OCI-LY3 (cell line): Measurements from ENCODE around the gene RAN.

Source experiments
- H2AFZ ChIP-seq: fragments of 200-600, 300-600 bp; shearing (Covaris generic); 2 replicates; pipeline ENCODE4 v1.6.0; 2014; ENCODE audit warnings: antibody characterized with exemption, low read depth, low read length
- H3K27ac ChIP-seq: fragments of 200-600, 300-600 bp; sonication (generic); 2 replicates; pipeline ENCODE4 v1.5.1; 2014; ENCODE audit warnings: mild to moderate bottlenecking, low read length, moderate library complexity, mixed read lengths
- H3K27me3 ChIP-seq: fragments of 200-600, 300-600 bp; sonication (generic); 2 replicates; pipeline ENCODE4 v1.6.1; 2014; ENCODE audit warnings: low read depth, low read length, mixed read lengths
- H3K36me3 ChIP-seq: fragments of 200-600, 300-600 bp; sonication (generic); replicated peaks from 2 replicates; pipeline ENCODE3; 2014; ENCODE audit warnings: low read depth, low read length, mixed read lengths
- H3K4me1 ChIP-seq: fragments of 300-600, 200-600 bp; sonication (generic); 2 replicates; pipeline ENCODE4 v1.6.1; 2014; ENCODE audit warnings: low read length, mixed read lengths
- H3K4me2 ChIP-seq: fragments of 200-600, 300-600 bp; sonication (generic); 2 replicates; pipeline ENCODE4 v1.6.1; 2014; ENCODE audit warnings: low read length, mixed read lengths
- H3K4me3 ChIP-seq: fragments of 300-600, 200-600 bp; sonication (generic); 2 replicates; pipeline ENCODE4 v1.5.1; 2014; ENCODE audit warnings: antibody characterized with exemption, mild to moderate bottlenecking, low read length, moderate library complexity
- H3K79me2 ChIP-seq: fragments of 300-600, 200-600 bp; shearing (Covaris generic); 2 replicates; pipeline ENCODE4 v1.6.1; 2014; ENCODE audit warnings: mild to moderate bottlenecking, low read length, mixed read lengths
- H3K9ac ChIP-seq: fragments of 300-600, 200-600 bp; shearing (Covaris generic); 2 replicates; pipeline ENCODE4 v1.6.0; 2014; ENCODE audit warnings: mild to moderate bottlenecking, low read length, moderate library complexity
- H3K9me3 ChIP-seq: fragments of 200-600, 300-600 bp; shearing (Covaris generic); 2 replicates; pipeline ENCODE4 v1.6.1; 2014; ENCODE audit warnings: low read length, mixed read lengths; ENCODE audit not compliant: insufficient read depth
- H4K20me1 ChIP-seq: fragments of 200-600, 300-600 bp; sonication (generic); 2 replicates; pipeline ENCODE4 v1.6.1; 2016; ENCODE audit warnings: low read length, mixed read lengths; ENCODE audit not compliant: insufficient read depth
- EZH2phosphoT487 ChIP-seq: fragments of 200-600 bp; shearing (Covaris generic); IDR thresholded peaks from 2 replicates; pipeline ENCODE4 v1.6.1; 2018; ENCODE audit warnings: antibody characterized with exemption, mixed run types, low read depth
- TF ChIP-seq, protein P1 (sequence below): fragments of 200-600, 300-600 bp; sonication (generic); IDR thresholded peaks from 2 replicates; pipeline ENCODE4 v1.5.1; 2014; ENCODE audit warnings: antibody characterized with exemption, low read length, low read depth

Gene RAN

DNA sequence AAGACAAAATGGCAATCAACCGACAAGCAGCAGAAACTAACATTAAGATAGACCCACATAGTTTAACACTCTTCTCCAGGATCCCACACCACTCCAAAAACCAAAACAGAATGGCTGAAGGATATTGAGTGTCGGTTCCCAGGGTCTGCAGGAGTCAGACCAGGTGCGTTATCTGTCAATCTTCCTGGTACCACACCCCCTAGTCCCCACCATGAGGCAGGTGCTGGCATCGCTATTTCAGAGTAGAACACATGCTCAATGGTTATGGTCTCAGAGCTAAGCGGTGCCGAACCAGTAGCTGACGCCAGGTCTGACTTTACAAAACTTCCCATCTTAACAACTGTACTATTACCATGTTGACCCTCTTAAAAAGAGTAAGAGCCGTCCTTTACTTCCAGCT lies 43.0 kb upstream of the RAN start:
- Histone ChIP-seq H3K4me3 (no peak overlapping the region), H3K27me3 (no peaks in the 10 kb centered on the region), H3K36me3 (peaks cover 3% of the 10 kb centered on the region), H3K4me2 (no peak overlapping the region), H3K4me1 (no peaks in the 10 kb centered on the region), H3K9me3 (no peaks in the 10 kb centered on the region), H2AFZ (no peak overlapping the region), H3K27ac (no peak overlapping the region), H4K20me1 (0 out of 2 replicates have a peak, but pooled peaks cover 2% of the 10 kb centered on the region), H3K9ac (no peak overlapping the region), H3K79me2 (peaks cover 29% of the 10 kb centered on the region)
- TF ChIP-seq EZH2phosphoT487: no peak
- TF ChIP-seq, protein P1, sequence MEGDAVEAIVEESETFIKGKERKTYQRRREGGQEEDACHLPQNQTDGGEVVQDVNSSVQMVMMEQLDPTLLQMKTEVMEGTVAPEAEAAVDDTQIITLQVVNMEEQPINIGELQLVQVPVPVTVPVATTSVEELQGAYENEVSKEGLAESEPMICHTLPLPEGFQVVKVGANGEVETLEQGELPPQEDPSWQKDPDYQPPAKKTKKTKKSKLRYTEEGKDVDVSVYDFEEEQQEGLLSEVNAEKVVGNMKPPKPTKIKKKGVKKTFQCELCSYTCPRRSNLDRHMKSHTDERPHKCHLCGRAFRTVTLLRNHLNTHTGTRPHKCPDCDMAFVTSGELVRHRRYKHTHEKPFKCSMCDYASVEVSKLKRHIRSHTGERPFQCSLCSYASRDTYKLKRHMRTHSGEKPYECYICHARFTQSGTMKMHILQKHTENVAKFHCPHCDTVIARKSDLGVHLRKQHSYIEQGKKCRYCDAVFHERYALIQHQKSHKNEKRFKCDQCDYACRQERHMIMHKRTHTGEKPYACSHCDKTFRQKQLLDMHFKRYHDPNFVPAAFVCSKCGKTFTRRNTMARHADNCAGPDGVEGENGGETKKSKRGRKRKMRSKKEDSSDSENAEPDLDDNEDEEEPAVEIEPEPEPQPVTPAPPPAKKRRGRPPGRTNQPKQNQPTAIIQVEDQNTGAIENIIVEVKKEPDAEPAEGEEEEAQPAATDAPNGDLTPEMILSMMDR: no peak

DNA sequence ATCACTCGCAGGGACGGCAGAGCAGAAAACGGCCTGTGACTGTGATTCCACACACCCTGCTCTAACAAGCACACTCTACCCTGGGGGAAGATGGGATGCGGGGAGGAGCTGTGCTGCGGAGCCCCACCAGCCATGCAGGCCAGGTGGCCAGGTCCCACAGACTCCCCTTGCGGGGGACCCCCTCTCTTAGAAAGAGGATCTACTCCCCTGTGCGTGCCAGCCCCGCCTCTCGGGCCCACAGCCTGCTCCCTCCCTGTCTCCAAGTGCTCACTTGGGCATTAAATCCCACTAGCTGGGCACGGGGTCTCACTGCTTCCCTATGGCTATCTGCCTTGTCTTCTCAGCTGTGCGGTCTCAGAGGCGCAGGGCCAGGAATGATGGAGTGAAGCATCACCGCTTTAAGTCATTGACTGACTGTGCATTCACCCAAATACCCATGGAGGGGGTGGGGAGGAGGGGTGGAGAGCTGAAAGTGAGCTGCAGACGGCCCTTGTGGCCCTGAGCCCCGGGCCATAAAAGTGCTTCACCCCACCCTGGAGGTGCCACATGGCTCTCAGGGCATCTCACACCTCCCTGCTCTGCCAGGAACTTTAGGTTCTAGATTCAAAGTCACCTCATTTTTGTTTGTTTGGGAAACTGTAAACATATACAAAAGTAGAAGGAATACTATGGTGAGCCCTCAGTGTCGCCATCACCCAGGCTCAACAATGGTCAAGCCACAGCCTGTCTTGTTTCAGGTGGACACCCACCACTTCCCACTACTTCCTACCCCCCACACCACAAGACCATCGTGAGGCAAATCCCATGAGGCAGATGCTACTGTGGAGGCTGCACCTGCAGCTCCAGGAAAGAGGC lies 42.2 kb upstream of the RAN start:
- H3K9me3 ChIP-seq: no peaks in the 10 kb centered on the region
- H3K27me3 ChIP-seq: no peaks in the 10 kb centered on the region
- H3K4me2 ChIP-seq: no peak overlapping the region
- H3K4me3 ChIP-seq: no peak overlapping the region
- no peaks in the 10 kb centered on the region for H3K4me1 ChIP-seq
- H3K27ac ChIP-seq: no peak overlapping the region
- 0 out of 2 replicates have a peak, but pooled peaks cover 2% of the 10 kb centered on the region for H4K20me1 ChIP-seq
- peaks cover 3% of the 10 kb centered on the region for H3K36me3 ChIP-seq
- peaks cover 29% of the 10 kb centered on the region for H3K79me2 ChIP-seq
- no peak overlapping the region for H2AFZ ChIP-seq
- no peak overlapping the region for H3K9ac ChIP-seq
- no peak for TF ChIP-seq EZH2phosphoT487
- TF ChIP-seq, protein P1: no peak

DNA sequence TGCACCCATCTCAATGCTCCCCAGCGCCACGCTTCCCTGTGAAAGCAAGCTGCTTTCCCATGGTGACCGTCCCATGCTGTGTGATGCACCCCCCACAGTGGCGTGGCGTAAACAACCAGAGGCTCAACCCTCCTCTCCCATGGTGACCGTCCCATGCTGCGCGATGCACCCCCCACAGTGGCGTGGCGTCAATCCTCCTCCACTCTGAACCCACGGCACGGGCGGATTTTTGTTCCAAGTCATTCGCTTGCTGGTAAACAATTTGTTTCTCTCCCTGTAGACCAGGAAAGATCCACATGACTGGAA lies 41.7 kb upstream of the RAN start:
- H3K4me2 ChIP-seq: no peak overlapping the region

DNA sequence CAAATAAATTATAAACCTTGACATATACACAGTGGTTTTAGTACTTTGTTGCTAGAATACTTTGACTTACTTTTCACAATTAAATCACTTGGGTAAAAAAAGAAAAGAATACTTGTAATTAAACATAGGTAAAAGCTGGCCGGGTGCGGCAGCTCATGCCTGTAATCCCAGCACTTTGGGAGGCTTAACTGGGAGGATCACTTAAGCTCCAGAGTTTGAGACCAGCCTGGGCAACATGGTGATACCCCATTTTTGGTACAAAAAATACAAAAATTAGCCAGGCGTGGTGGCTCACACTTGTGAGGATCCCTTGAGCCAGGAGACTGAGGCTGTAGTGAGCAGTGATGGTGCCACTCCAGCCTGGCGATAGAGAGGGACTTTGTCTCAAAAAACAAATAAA lies 40.6 kb upstream of the RAN start:
- H3K4me2 ChIP-seq: no peak overlapping the region
- no peak overlapping the region for H2AFZ ChIP-seq
- H3K27me3 ChIP-seq: no peaks in the 10 kb centered on the region
- TF ChIP-seq, protein P1: no peak
- no peak for TF ChIP-seq EZH2phosphoT487
- H3K27ac ChIP-seq: no peak overlapping the region
- H3K4me3 ChIP-seq: no peak overlapping the region
- no peaks in the 10 kb centered on the region for H3K9me3 ChIP-seq
- no peak overlapping the region for H3K9ac ChIP-seq
- peaks cover 32% of the 10 kb centered on the region for H3K79me2 ChIP-seq
- peaks cover 1% of the 10 kb centered on the region for H3K36me3 ChIP-seq
- H4K20me1 ChIP-seq: 0 out of 2 replicates have a peak, but pooled peaks cover 2% of the 10 kb centered on the region
- H3K4me1 ChIP-seq: no peaks in the 10 kb centered on the region

More for the DNA sequence above, 41.7 kb upstream of the RAN start:
- no peaks in the 10 kb centered on the region for H3K27me3 ChIP-seq
- H3K36me3 ChIP-seq: peaks cover 3% of the 10 kb centered on the region
- H3K9ac ChIP-seq: no peak overlapping the region
- no peak overlapping the region for H2AFZ ChIP-seq
- H3K4me1 ChIP-seq: no peaks in the 10 kb centered on the region
- 0 out of 2 replicates have a peak, but pooled peaks cover 2% of the 10 kb centered on the region for H4K20me1 ChIP-seq
- TF ChIP-seq EZH2phosphoT487: no peak
- TF ChIP-seq, protein P1: no peak
- H3K27ac ChIP-seq: no peak overlapping the region
- no peaks in the 10 kb centered on the region for H3K9me3 ChIP-seq
- H3K79me2 ChIP-seq: peaks cover 29% of the 10 kb centered on the region
- H3K4me3 ChIP-seq: no peak overlapping the region
